Activated B cell treated with CpG ODN at 0.5 μM for 24 hours (primary cell): ENCODE results near the gene FPR2. TPM values are rescaled to one million over a fixed set of nuclear protein-coding genes. Genes with fewer than 3 reads are reported as not detected.
"Not testable (repeated sequence)": the region's sequence is repeated elsewhere in the genome, so short reads cannot be mapped to it uniquely, and the experiment has no call there.

Source experiments
- ATAC-seq: fragments of 200-7000 bp; cut with Tn5 transposase; one replicate; pipeline ENCODE4 v1.10.0; 2021; ENCODE audit warnings: low read depth, mild to moderate bottlenecking, moderate library complexity
- CTCF ChIA-PET: fragments of 350-600 bp; sonication (Branson Sonifier 250); formaldehyde crosslinking; loops from one replicate; lab custom pipeline; 2021; ENCODE audit warnings: antibody characterized with exemption; lab: Charles Lee
- POLR2A ChIA-PET: fragments of 350-600 bp; sonication (Branson Sonifier 250); formaldehyde crosslinking; loops from one replicate; lab custom pipeline; 2021; ENCODE audit warnings: antibody characterized with exemption; lab: Charles Lee
- DNase-seq: peaks from one replicate; pipeline ENCODE4 v3.0.0; 2022
- H3K27ac Mint-ChIP-seq: one replicate; pipeline ENCODE4 v1.8.0; 2020; ENCODE audit warnings: mixed read lengths
- H3K27me3 Mint-ChIP-seq: one replicate; pipeline ENCODE4 v1.8.0; 2021; ENCODE audit warnings: mixed read lengths
- H3K36me3 Mint-ChIP-seq: one replicate; pipeline ENCODE4 v1.8.0; 2021; ENCODE audit warnings: low read depth, mixed read lengths
- H3K4me1 Mint-ChIP-seq: one replicate; pipeline ENCODE4 v1.8.0; 2021; ENCODE audit warnings: mixed read lengths
- H3K4me3 Mint-ChIP-seq: one replicate; pipeline ENCODE4 v1.8.0; 2020; ENCODE audit warnings: mild to moderate bottlenecking, mixed read lengths
- H3K9me3 Mint-ChIP-seq: one replicate; pipeline ENCODE4 v1.8.0; 2020; ENCODE audit warnings: mixed read lengths
- CTCF ChIP-seq: fragments of 200-600 bp; IDR thresholded peaks from one replicate; pipeline ENCODE4 v1.8.0; 2022; ENCODE audit warnings: antibody characterized with exemption, mild to moderate bottlenecking
- intact Hi-C: fragments of 100-400 bp; cut with micrococcal nuclease; formaldehyde crosslinking; loops from one replicate; pipeline ENCODE4 v1.15.1; 2024
- total RNA-seq: library from RNA; stranded (reverse); gene quantifications from 2 replicates; pipeline ENCODE4 v1.2.3, GENCODE V29; 2022

Gene FPR2
- total RNA-seq, 1 donor from 2014 or later = not detected

DNA sequence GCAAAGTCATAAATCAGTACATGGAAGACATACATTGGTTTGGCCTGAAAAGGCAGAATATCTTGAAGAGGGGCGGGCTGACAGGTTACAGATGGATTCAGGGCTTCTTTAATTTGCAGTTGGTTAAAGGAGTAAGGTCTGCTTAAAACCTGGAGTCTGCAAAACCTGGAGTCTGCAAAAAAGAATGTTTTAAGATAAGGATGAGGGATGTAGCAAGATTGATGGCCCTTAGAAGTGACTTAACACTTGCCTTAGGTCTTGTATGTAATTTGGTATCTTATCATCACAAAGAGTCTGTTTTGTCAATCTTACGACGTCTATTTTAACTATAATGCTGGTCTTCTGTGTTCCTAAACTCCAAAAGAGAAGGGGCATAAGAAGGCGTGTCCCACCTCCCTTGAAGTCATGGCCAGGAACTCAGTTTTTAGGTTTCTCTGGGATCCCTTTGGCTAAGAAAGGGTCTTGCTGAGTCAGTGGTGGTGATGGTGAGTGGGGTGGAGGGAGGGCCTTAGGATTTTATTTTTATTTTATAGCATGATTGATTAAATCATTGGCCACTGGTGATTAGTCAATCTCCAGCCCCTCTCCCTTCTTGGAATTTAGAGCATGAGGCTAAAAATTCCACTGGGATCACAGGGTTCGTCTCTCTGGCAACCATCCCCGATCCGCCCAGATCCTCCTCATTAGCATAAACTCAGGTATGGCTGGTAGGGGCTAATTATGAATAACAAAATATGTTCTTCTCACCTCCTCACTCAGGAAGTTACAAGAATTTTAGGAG is 27.0 kb upstream of the FPR2 start:
- H3K27me3 Mint-ChIP-seq = peaks cover 25% of the 10 kb centered on the region
- ATAC-seq (no peak), DNase-seq (no peak)
- H3K4me1 Mint-ChIP-seq = no peaks in the 10 kb centered on the region
- H3K9me3 Mint-ChIP-seq = peaks cover 10% of the 10 kb centered on the region
- H3K36me3 Mint-ChIP-seq = no peaks in the 10 kb centered on the region
- ChIA-PET CTCF (no interaction called here), POLR2A (no interaction called here)
- no peak overlapping the region for H3K27ac Mint-ChIP-seq
- intact Hi-C loops = no loop called here
- H3K4me3 Mint-ChIP-seq = no peak overlapping the region
- no peak for TF ChIP-seq CTCF

DNA sequence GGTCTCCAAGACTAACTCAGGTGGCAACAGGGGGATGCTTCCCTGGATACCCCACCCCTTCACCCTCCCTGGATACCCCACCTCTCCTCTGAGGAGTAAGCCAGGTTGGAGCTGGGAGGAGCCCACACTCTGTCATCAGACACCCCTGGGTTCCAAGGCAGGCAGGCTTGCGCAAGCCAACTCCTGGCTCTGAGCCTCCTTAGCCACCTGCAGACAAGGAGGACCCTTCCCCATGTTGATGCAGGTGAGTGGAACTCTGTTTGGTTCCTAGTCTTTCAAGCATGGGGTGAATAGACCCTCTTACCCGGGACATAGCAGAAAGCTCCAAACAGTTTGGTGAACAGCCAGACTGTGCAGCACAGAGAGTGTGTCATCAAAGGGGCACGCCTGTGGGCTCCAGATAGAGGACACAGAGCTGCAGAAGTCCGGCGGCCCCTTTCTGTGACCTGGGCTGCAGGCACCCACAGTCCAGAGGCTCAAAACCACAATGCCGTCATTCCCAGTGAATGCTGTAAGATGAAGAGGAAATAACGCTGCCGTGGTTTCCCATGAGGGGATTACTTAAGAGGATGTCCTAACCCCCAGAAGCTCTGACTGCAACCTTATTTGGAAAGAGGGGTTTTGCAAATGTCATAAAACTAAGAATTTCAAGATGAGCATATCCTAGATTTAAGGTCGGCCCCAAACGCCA is 25.1 kb upstream of the FPR2 start:
- H3K27ac Mint-ChIP-seq = no peak overlapping the region
- no peak for TF ChIP-seq CTCF
- no peak for ATAC-seq
- H3K9me3 Mint-ChIP-seq = peaks cover 7% of the 10 kb centered on the region
- H3K27me3 Mint-ChIP-seq = peaks cover 27% of the 10 kb centered on the region
- DNase-seq = no peak
- H3K4me3 Mint-ChIP-seq = no peak overlapping the region
- intact Hi-C loops = no loop called here
- ChIA-PET POLR2A (no interaction called here), CTCF (no interaction called here)
- H3K4me1 Mint-ChIP-seq = no peaks in the 10 kb centered on the region
- no peaks in the 10 kb centered on the region for H3K36me3 Mint-ChIP-seq

- Mint-ChIP-seq H3K27ac (no peak overlapping the region), H3K4me3 (no peak overlapping the region), H3K27me3 (peaks cover 25% of the 10 kb centered on the region), H3K4me1 (no peaks in the 10 kb centered on the region), H3K9me3 (peaks cover under 1% of the 10 kb centered on the region), H3K36me3 (no peaks in the 10 kb centered on the region)
- ATAC-seq = no peak
- ChIA-PET CTCF (no interaction called here), POLR2A (no interaction called here)
- intact Hi-C loops = no loop called here
- TF ChIP-seq CTCF = no peak
- no peak for DNase-seq
These were observed 23.6 kb upstream of the FPR2 start for GRCh38 chr19:51737389-51737788.

GRCh38 chr19:51737924-51738323 is 23.1 kb upstream of the FPR2 start:
- ATAC-seq (no peak), DNase-seq (no peak)
- CTCF ChIA-PET = no interaction called here
- POLR2A ChIA-PET = no interaction called here
- no peak for TF ChIP-seq CTCF
- no peak overlapping the region for H3K4me3 Mint-ChIP-seq
- H3K27me3 Mint-ChIP-seq = peaks cover 28% of the 10 kb centered on the region
- H3K9me3 Mint-ChIP-seq = no peaks in the 10 kb centered on the region
- no peak overlapping the region for H3K27ac Mint-ChIP-seq
- H3K36me3 Mint-ChIP-seq = no peaks in the 10 kb centered on the region
- H3K4me1 Mint-ChIP-seq = no peaks in the 10 kb centered on the region
- intact Hi-C loops = no loop called here

- H3K4me1 Mint-ChIP-seq, H3K27ac Mint-ChIP-seq, intact Hi-C loops, DNase-seq, POLR2A ChIA-PET, CTCF ChIA-PET, H3K36me3 Mint-ChIP-seq, H3K4me3 Mint-ChIP-seq, ATAC-seq, H3K9me3 Mint-ChIP-seq: not testable (repeated sequence)
- peaks cover 30% of the 10 kb centered on the region for H3K27me3 Mint-ChIP-seq
These were observed 22.5 kb upstream of the FPR2 start for GRCh38 chr19:51738523-51738922.
